Gastrocnemius medialis (tissue), 4 donors: ENCODE data around the gene GNAS-AS1.

Experiments
- CTCF ChIP-seq, 5 experiments: fragments of 450-650 bp in 3 of 5; fragments of 200-600 bp in 2 of 5; sonication (generic) in 2 of 5; IDR thresholded peaks in 4 of 5; conservative IDR thresholded peaks in 1 of 5; 1 replicate in 4 of 5; 2 replicates in 1 of 5; pipeline ENCODE4 v1.5.1; 2016 to 2019; ENCODE audit warnings: antibody characterized with exemption in 5 of 5, mild to moderate bottlenecking in 3 of 5, moderate library complexity in 3 of 5
- POLR2A ChIP-seq, 2 donors: fragments of 450-650 bp; IDR thresholded peaks; one replicate each; pipeline ENCODE4 v1.6.1; 2017; ENCODE audit warnings: antibody characterized with exemption in 2 of 2, mild to moderate bottlenecking in 2 of 2, moderate library complexity in 2 of 2

GRCh38 chr20:58783511-58784011 is 67.1 kb downstream of the GNAS-AS1 start:
- no peak for TF ChIP-seq POLR2A (IDR thresholded peaks at IDR 0.05)
- TF ChIP-seq CTCF (IDR thresholded peaks at IDR 0.05 in 4 of 5, conservative IDR thresholded peaks at IDR 0.05 in 1 of 5), result no peak
